Endothelial cell of umbilical vein (primary cell): ENCODE measurements around the gene SEC22A. TPM values are rescaled to one million over a fixed set of nuclear protein-coding genes. Genes with fewer than 3 reads are reported as not detected.

Experiments used
- BruUV-seq: library from RNA; stranded (reverse); fragments of 400-500 nt; replicated peaks from 2 replicates; lab custom pipeline; 2021; lab: Mats Ljungman, UMichigan
- CTCF ChIA-PET: fragments of 300-600, 350-600 bp; sonication (Branson Sonifier 250); formaldehyde crosslinking; loops from one replicate; lab custom pipeline; 2021; ENCODE audit warnings: antibody characterized with exemption, inconsistent platforms; lab: Charles Lee
- POLR2A ChIA-PET: fragments of 300-600, 350-600 bp; sonication (Branson Sonifier 250); formaldehyde crosslinking; loops from one replicate; lab custom pipeline; 2021; ENCODE audit warnings: antibody characterized with exemption, inconsistent platforms; lab: Charles Lee
- DNase-seq: peaks from one replicate; pipeline ENCODE4 v3.0.0-alpha.2; 2011; ENCODE audit warnings: low read depth, low spot score
- FAIRE-seq: peaks from 2 replicates; lab custom pipeline; 2011; peaks lifted over from hg19 to GRCh38; lab: Jason Lieb, UNC
- H2AFZ ChIP-seq: 2 replicates; pipeline ENCODE4 v1.6.0; 2012; ENCODE audit warnings: low read depth, low read length, control low read depth, inconsistent platforms
- H3K27ac ChIP-seq: 2 replicates; pipeline ENCODE4 v1.5.1; 2011; ENCODE audit warnings: low read depth, mild to moderate bottlenecking, control low read depth, low read length, moderate library complexity; ENCODE audit not compliant: insufficient read depth
- H3K27me3 ChIP-seq, 2 experiments: 2 replicates each; pipeline versions ENCODE4 v1.6.0 to v1.6.1; 2011; ENCODE audit warnings: low read length in 2 of 2, mixed read lengths in 1 of 2; ENCODE audit not compliant: control insufficient read depth in 2 of 2, insufficient read depth in 2 of 2
- H3K36me3 ChIP-seq, 2 experiments: 2 replicates in 1 of 2; 3 replicates in 1 of 2; pipeline ENCODE4 v1.5.1; 2011; ENCODE audit warnings: low read length in 2 of 2, mild to moderate bottlenecking in 1 of 2, moderate library complexity in 1 of 2; ENCODE audit not compliant: control insufficient read depth in 2 of 2, insufficient read depth in 2 of 2; ENCODE audit errors: extremely low read depth in 1 of 2
- H3K4me1 ChIP-seq: 3 replicates; pipeline ENCODE4 v1.5.1; 2011; ENCODE audit warnings: mild to moderate bottlenecking, low read length; ENCODE audit not compliant: control insufficient read depth, insufficient read depth; ENCODE audit errors: extremely low read depth
- H3K4me2 ChIP-seq: 2 replicates; pipeline ENCODE4 v1.6.1; 2011; ENCODE audit warnings: low read length, control low read depth, mixed read lengths; ENCODE audit not compliant: insufficient read depth
- H3K4me3 ChIP-seq, 3 experiments: fragments of 200-600 bp in 1 of 3; sonication (generic), shearing (Covaris generic) in 1 of 3; replicated peaks in 1 of 3; 2 replicates each; pipeline ENCODE4 v1.5.1; 2011 to 2016; ENCODE audit warnings: control low read depth in 3 of 3, low read length in 3 of 3, mild to moderate bottlenecking in 2 of 3, inconsistent platforms in 1 of 3, low read depth in 1 of 3, moderate library complexity in 1 of 3; ENCODE audit not compliant: insufficient read depth in 1 of 3
- H3K79me2 ChIP-seq: 2 replicates; pipeline ENCODE4 v1.6.0; 2012; ENCODE audit warnings: low read length, inconsistent platforms; ENCODE audit not compliant: control insufficient read depth, insufficient read depth
- H3K9ac ChIP-seq: replicated peaks from 2 replicates; pipeline ENCODE3; 2011; ENCODE audit warnings: low read length, control low read depth; ENCODE audit not compliant: insufficient read depth; ENCODE audit errors: extremely low read depth
- H3K9me1 ChIP-seq: replicated peaks from 3 replicates; pipeline ENCODE4 v1.6.0; 2011; ENCODE audit warnings: mild to moderate bottlenecking, low read length; ENCODE audit not compliant: control insufficient read depth, insufficient read depth; ENCODE audit errors: extremely low read depth
- H3K9me3 ChIP-seq: replicated peaks from 2 replicates; pipeline ENCODE4 v1.5.1; 2012; ENCODE audit warnings: low read length, inconsistent platforms; ENCODE audit not compliant: control insufficient read depth, insufficient read depth
- H4K20me1 ChIP-seq: replicated peaks from 2 replicates; pipeline ENCODE3; 2011; ENCODE audit warnings: mild to moderate bottlenecking, low read length; ENCODE audit not compliant: control insufficient read depth, insufficient read depth; ENCODE audit errors: extremely low read depth
- CTCF ChIP-seq, 2 donors: IDR thresholded peaks; 1 replicate in 1 of 2; 2 replicates in 1 of 2; pipeline ENCODE4 v1.5.1; 2011; ENCODE audit warnings: low read length in 2 of 2, mild to moderate bottlenecking in 2 of 2, moderate library complexity in 2 of 2, control low read depth in 1 of 2, inconsistent platforms in 1 of 2, low read depth in 1 of 2; ENCODE audit not compliant: insufficient read depth in 1 of 2; ENCODE audit errors: extremely low read depth in 1 of 2
- EZH2 ChIP-seq: IDR thresholded peaks from 2 replicates; pipeline ENCODE4 v1.6.1; 2012; ENCODE audit warnings: borderline replicate concordance, low read depth, mild to moderate bottlenecking, moderate library complexity, low read length, inconsistent platforms; ENCODE audit not compliant: severe bottlenecking
- FOS ChIP-seq: IDR thresholded peaks from 2 replicates; pipeline ENCODE4 v1.6.1; 2011; ENCODE audit warnings: mild to moderate bottlenecking, low read length, moderate library complexity, borderline replicate concordance; ENCODE audit not compliant: insufficient read depth
- MYC ChIP-seq: IDR thresholded peaks from one replicate; pipeline ENCODE4 v1.6.1; 2011; ENCODE audit warnings: mild to moderate bottlenecking, low read depth, low read length
- POLR2A ChIP-seq: IDR thresholded peaks from 2 replicates; pipeline ENCODE4 v1.6.1; 2012; ENCODE audit warnings: low read depth, mild to moderate bottlenecking, control low read depth, low read length
- dilution Hi-C: fragments of 300-500 bp; cut with MboI; formaldehyde crosslinking; loops from one replicate; pipeline ENCODE4 v1.15.0; 2019; ENCODE audit warnings: low sequenced_read_pairs; ENCODE audit not compliant: extremely low pct_ligation_motif_present
- intact Hi-C: fragments of 100-400 bp; cut with micrococcal nuclease; formaldehyde crosslinking; loops from one replicate; pipeline ENCODE4 v1.10.0; 2022
- polyA plus RNA-seq, 4 experiments: library from polyadenylated mRNA; depleted of rRNA in 3 of 4; stranded (reverse) in 3 of 4; unstranded in 1 of 4; fragments of >200 nt; gene quantifications; 2 replicates each; pipeline versions ENCODE4 v1.2.1 to v1.2.3, GENCODE V29; 2011 to 2012; ENCODE audit warnings: missing spikeins in 1 of 4
- total RNA-seq: library from RNA; stranded (reverse); gene quantifications from 2 replicates; pipeline ENCODE4 v1.2.3, GENCODE V29; 2021

Gene SEC22A
- total and polyA plus RNA-seq, 2 donors (not counting 3 experiments of a cell fraction or from before 2014, with no cell fraction given), result 20.1 to 26.8 TPM

- dilution Hi-C loops, result no loop called here
- BruUV-seq, result no TSS peak
- H3K27me3 ChIP-seq, result no peaks in the 10 kb centered on the region
- H3K9ac ChIP-seq, result no peak overlapping the region
- no peaks in the 10 kb centered on the region for H3K4me1 ChIP-seq
- no peaks in the 10 kb centered on the region for H3K79me2 ChIP-seq
- H3K9me3 ChIP-seq, result no peaks in the 10 kb centered on the region
- no peak overlapping the region for H2AFZ ChIP-seq
- TF ChIP-seq MYC, result no peak
- TF ChIP-seq EZH2, result no peak
- no peak for TF ChIP-seq POLR2A
- no peak for TF ChIP-seq CTCF (IDR thresholded peaks at IDR 0.05; ENCODE audit: extremely low read depth in 1 of 2, insufficient read depth in 1 of 2, low read depth in 1 of 2, low read length in 2 of 2)
- no peak for TF ChIP-seq FOS
- H3K4me2 ChIP-seq, result no peak overlapping the region
- intact Hi-C loops, result no loop called here
- H3K27ac ChIP-seq, result no peak overlapping the region
- H3K9me1 ChIP-seq, result no peaks in the 10 kb centered on the region
- H4K20me1 ChIP-seq, result no peaks in the 10 kb centered on the region
- no peak overlapping the region for H3K4me3 ChIP-seq
- ChIA-PET CTCF (interaction anchor here (1.4 kb wide), 1 partner anchor 28 kb away, joined by 3 read pairs; no protein-coding TSS in a partner anchor), POLR2A (no interaction called here)
- DNase-seq, result no peak
- FAIRE-seq, result no peak
- H3K36me3 ChIP-seq, result no peaks in the 10 kb centered on the region
These were observed 99.8 kb downstream of the SEC22A start for GRCh38 chr3:123301331-123302184.
